Kasumi-1 (cell line): Measurements from ENCODE around the gene BMP10.
"Not testable (repeated sequence)": the region's sequence is repeated elsewhere in the genome, so short reads cannot be mapped to it uniquely, and the experiment has no call there.

Experiments
- DNase-seq, 2 experiments: peaks; one replicate each; lab custom pipeline; 2025; lab: John Stamatoyannopoulos, UW

The BMP10 gene

GRCh38 chr2:68871159-68871764, at the start of gene BMP10:
Gene BMP10 (minus strand): TSS chr2:68871397. CDS start chr2:68871358, 39 bp downstream.
- no peak for DNase-seq

- DNase-seq = no peak
Observed at GRCh38 chr2:68920481-68921170, 49.4 kb upstream of the BMP10 start.

DNA sequence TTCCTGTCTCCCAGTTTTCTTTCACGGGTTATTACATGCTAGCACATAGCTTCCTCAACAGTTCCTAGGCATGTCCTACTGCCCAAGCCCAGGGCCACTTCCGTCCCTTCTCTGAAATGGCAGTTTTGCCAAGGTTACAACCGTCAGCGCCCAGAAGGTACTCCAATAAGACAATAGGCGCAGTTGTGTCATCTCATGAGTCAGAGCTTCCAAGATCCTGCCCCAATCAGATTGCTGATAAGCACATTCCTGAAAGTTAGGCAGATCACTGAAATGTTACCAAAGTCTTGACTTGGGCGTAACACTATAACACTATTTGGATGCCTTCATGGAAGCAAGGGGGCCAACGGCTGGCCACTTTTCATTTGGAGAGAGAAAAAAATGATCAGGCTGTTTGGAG, 47.3 kb upstream of the BMP10 start:
- DNase-seq = no peak

DNA sequence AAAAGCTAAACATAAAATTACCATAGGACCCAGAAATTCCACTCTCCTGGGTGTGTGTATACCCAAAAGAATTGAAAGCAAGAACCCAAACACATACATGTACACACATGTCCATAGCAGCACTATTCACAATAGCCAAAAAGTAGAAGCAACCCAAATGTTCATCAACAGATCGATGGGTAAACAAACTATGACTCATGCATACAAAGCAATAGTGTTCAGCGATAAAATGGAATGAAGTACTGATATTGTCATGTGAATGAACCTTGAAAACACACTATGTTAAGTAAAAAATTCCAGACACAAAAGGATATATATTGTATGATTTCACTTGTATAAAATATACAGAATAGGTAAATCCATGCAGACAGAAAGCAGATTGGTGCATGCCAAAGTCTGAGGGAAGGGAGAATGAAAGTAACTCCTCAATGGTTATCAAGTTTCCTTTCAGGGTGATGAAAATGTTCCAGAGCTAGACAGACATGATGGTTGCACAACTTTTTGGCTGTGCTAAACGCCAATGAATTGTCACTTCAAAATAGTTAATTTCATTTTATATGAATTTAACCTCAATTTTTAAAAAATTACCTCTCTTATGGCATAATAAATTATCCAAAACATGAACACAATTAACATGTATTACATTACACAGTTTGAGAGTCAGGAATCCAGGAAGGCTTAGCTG, 46.0 kb upstream of the BMP10 start:
- no peak for DNase-seq

GRCh38 chr2:68916226-68916625, 45.0 kb upstream of the BMP10 start:
- no peak for DNase-seq

- DNase-seq = no peak
Observed at GRCh38 chr2:68915393-68915792, 44.2 kb upstream of the BMP10 start.

DNA sequence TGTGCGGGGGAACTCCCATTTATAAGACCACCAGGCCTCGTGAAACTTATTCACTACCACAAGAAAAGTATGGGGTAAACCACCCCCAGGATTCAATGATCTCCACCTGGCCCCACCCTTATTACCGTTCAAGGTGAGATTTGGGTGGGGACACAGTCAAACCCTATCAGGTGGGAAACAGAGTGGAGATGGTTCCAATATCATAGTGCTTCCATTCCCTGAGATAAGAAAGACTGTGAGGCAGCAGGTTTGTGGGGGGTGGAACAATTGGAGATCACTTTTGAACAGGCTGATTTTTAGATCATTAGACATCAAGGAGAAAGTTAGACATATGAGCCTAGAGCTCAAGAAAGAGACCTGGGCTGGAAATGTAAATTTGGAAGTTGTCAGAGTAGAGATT, 42.2 kb upstream of the BMP10 start:
- no peak for DNase-seq

DNA sequence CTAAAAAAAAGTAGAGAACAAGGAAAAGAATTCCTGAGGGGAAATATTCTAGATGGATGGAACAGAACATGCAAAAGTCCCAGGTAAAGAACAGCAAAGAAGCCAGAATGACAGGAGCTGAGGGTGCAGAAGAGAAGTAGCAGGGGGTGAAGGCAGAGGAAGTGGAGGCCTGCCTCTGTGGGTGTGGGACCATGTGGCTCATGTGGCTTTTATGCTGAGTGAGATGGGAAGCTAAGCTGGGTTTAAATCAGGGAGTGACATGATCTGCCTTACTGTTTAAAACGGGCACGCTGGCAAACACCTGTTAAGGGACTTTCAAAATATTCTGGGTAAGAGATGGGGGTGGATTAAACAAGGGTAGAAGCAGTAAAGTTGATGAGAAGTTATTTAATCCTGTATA, 41.5 kb upstream of the BMP10 start:
- peak; percentile 71 to 78 for DNase-seq

- peak in 1 of 2 experiments; percentile 32 for DNase-seq
Observed at GRCh38 chr2:68912111-68912510, 40.9 kb upstream of the BMP10 start.

- peak; percentile 26 to 32 for DNase-seq
Observed at GRCh38 chr2:68911709-68912108, 40.5 kb upstream of the BMP10 start.

DNA sequence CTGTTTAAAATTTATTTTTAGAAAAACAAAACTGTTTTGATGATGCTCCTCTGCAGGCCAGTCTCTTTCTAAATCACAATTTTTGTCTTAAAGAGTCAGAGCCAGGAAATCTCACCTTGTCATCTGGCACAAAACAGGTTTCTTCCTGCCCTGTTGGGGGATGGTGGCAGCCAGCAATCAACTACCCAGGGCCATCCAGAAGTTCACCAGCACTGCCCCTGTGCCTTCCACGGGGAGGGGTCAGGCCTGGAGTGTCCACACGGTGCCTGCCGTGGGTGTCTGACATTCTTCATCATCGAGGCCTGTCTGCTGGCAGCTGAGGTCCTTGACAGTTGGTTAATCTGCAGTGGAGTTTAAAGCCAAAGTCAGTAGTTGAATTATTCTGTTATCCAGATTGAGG, 40.0 kb upstream of the BMP10 start:
- no peak for DNase-seq

- peak; percentile 71 to 78 for DNase-seq
Observed at GRCh38 chr2:68909793-68910674, 38.8 kb upstream of the BMP10 start.

DNA sequence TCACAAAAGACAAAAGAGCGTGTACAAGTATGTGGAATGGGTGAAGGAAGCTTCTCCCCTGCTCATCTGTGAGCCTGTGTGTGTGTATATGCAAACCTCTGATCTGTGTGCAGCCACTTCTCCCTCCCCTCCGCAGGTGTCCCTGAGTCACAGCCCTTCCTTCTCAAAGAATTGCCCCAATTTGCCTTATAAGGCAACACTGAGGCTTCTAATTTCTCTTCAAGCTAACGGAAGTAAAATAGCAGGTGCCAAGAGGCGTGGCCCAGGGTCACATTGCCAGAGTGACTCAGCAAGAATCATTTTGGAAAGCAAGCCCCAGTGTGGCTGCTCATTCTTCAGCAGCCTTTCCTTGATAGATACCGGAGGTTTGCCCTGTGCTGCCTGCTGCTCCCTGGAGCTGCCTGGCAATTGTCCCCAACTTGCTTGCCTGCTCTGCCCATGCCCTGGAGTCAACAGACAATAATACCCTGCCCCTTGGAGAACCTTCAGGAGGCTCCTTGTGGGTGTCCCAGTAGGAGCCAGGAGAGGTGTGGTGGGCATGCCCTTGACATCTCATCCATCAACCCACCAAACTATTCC, 37.3 kb upstream of the BMP10 start:
- DNase-seq = peak; percentile 83 to 91

DNA sequence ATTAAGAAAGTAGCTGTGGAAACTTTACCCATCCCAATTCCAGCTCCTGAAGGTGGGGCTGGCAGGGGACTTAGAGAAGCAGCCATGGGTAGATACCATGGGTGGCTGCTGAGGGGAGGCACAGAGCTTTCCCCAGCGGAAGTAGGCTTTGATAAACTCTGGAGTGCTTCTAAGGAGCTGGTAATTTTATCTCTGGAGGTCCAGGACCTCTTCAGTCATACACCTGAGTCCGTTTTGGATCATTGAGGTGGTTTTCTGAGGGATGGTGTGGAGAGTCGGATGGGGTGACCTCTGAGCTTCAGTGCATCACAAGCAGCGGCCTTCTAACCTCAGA, 36.7 kb upstream of the BMP10 start:
- no peak for DNase-seq

DNA sequence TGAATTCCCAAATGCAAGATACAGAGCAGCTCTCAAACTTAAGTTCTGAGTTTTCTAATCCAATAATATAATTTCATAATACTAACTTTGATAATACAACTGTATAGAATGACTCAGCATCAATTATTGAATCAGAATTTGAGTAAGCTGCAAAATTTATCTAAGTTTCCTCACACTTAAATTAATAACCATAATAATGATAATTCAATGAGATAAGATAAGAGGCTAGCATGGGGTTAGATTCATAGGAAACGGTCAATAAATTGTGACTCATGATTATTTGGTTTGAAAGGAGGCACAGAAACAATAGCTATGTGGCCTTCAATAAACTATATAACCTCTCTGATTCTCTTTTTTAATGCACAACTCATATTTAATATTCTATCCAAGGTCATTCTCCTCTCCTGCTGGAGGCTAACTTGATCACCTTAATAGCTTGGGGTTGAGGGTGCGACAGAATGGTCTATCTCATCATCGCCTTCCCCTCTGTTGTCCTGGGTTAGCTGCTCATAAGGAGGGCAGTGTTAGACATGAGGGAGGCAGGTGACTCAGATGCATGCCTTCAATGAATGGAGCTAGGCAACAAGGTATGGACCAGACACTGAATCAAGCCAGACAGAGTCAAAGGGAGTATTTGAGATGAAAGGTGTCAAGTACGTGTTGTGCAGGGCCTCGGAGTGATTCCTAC, 36.2 kb upstream of the BMP10 start:
- no peak for DNase-seq

DNA sequence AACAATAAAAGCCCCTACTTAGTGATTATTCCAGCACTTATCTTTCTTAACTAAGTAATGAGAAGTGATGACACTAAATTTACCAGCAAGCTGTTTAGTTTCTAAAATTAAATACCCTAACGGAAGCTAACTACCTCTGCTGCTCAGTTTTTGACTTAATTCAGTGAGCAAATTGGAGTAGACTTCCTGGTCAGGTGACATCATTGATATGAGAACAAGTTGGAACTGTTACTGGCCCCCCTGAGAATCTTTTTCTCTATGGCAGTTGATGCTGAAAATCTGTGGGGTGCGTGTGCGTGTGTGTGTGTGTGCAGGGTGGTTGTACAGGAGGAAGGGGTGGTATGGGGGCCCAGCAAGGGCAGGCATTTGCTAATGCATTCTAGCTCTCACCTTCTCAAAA, 35.5 kb upstream of the BMP10 start:
- DNase-seq = no peak

- DNase-seq = no peak
Observed at GRCh38 chr2:68905116-68905515, 33.9 kb upstream of the BMP10 start.

GRCh38 chr2:68901561-68901960, 30.4 kb upstream of the BMP10 start:
- DNase-seq = no peak

- no peak for DNase-seq
Observed at GRCh38 chr2:68901199-68901514, 30.0 kb upstream of the BMP10 start.

- no peak for DNase-seq
Observed at GRCh38 chr2:68900496-68901198, 29.4 kb upstream of the BMP10 start.

- DNase-seq = not testable (repeated sequence)
Observed at GRCh38 chr2:68895981-68896380, 24.8 kb upstream of the BMP10 start.
